Cardiac muscle cell (in vitro differentiated cells and primary cell): ENCODE measurements around the gene CCDC134. TPM values are rescaled to one million over a fixed set of nuclear protein-coding genes. Genes with fewer than 3 reads are reported as not detected.

ENCODE experiments used
- DNase-seq, 2 donors: peaks; one replicate each; pipeline versions ENCODE4 v3.0.0 to v3.0.0-alpha.2; 2010 to 2017; ENCODE audit warnings: low read depth in 1 of 2, low spot score in 1 of 2
- H3K27ac ChIP-seq: fragments of 200-600 bp; sonication (generic); 2 replicates; pipeline ENCODE4 v1.5.1; 2016
- H3K27me3 ChIP-seq: fragments of 200-600 bp; sonication (generic); 2 replicates; pipeline ENCODE4 v1.6.0; 2016; ENCODE audit warnings: control low read depth
- H3K36me3 ChIP-seq: fragments of 200-600 bp; sonication (generic); 2 replicates; pipeline ENCODE4 v1.5.1; 2016; ENCODE audit warnings: control low read depth
- H3K4me1 ChIP-seq: fragments of 200-600 bp; sonication (generic); 2 replicates; pipeline ENCODE4 v1.8.1; 2017; ENCODE audit warnings: low read depth, mild to moderate bottlenecking, mixed run types
- H3K4me3 ChIP-seq: fragments of 200-600 bp; sonication (generic); 2 replicates; pipeline ENCODE4 v1.5.1; 2016; ENCODE audit warnings: mild to moderate bottlenecking
- H3K9me3 ChIP-seq: fragments of 200-600 bp; sonication (generic); 2 replicates; pipeline ENCODE4 v1.5.1; 2017; ENCODE audit warnings: low read depth, mild to moderate bottlenecking, control low read depth
- polyA plus RNA-seq: library from polyadenylated mRNA; unstranded; fragments of >200 nt; fragmentation: Nextera tagmentation; extraction: Ambion mirVana; gene quantifications from 2 replicates; pipeline ENCODE4 v1.2.1, GENCODE V29; 2016
- total RNA-seq: library from RNA; depleted of rRNA; stranded (reverse); fragments of >200 nt; gene quantifications from 2 replicates; pipeline ENCODE4 v1.2.3, GENCODE V29; 2016
- TF ChIP-seq, protein P1 (sequence below): IDR thresholded peaks from 2 replicates; pipeline ENCODE4 v1.5.1; 2012; ENCODE audit warnings: low read depth, mild to moderate bottlenecking, low read length

The CCDC134 gene
- 14.8 and 19.3 TPM in 2 replicates for total RNA-seq
- 10.3 and 11.5 TPM in 2 replicates for polyA plus RNA-seq

DNA sequence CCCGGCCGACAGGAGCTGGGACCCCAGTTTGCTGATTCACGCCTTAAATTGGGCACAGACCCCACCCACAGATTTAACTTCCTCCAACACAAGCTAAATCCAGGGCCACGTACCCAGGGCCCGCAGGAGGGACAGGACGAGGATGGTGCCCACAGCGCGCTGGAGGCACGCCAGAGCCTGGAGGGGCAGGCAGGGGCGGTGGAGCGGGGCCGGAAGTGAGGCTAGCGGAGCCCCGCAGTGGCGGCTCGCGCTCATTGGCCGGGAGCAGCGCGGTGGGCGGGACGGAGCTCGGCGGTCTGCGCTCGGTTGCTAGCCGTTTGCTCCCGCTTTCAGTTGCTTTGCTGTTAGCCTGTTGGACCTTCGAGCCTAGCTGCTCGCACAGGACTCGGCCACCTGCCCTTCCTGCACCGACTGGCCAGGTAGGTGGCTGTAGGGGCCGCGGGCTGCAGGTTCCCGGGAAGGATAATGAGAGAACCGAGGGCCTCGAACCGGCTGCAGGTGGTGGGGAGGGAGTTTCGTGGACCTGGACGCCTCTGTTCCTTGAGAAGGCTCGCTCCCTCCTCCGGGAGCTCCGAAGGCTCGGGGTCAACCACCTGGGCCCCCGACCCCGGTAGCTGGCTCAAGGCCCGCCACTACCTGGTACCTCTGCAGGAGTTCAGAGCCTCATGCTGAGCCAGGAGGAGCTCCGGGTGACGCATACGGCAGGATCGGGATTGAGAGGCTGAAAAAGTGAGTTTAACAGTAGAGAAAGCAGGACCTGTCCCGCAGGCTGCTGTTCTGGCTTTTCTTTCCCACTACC, at the start of gene CCDC134:
CCDC134 (plus strand) TSS at position 332 of the 799 bp plus-strand sequence. CDS start 8,212 bp downstream, outside the sequence.
- H3K9me3 ChIP-seq: no peaks in the 10 kb centered on the region
- H3K36me3 ChIP-seq: no peaks in the 10 kb centered on the region
- peak within 1 kb of the TSS; percentile 62 for H3K27ac ChIP-seq
- no peaks in the 10 kb centered on the region for H3K27me3 ChIP-seq
- H3K4me3 ChIP-seq: peak within 1 kb of the TSS; percentile 52
- peak; percentile 90 to 94 for DNase-seq
- H3K4me1 ChIP-seq: peaks cover 12% of the 10 kb centered on the region
- TF ChIP-seq, protein P1, sequence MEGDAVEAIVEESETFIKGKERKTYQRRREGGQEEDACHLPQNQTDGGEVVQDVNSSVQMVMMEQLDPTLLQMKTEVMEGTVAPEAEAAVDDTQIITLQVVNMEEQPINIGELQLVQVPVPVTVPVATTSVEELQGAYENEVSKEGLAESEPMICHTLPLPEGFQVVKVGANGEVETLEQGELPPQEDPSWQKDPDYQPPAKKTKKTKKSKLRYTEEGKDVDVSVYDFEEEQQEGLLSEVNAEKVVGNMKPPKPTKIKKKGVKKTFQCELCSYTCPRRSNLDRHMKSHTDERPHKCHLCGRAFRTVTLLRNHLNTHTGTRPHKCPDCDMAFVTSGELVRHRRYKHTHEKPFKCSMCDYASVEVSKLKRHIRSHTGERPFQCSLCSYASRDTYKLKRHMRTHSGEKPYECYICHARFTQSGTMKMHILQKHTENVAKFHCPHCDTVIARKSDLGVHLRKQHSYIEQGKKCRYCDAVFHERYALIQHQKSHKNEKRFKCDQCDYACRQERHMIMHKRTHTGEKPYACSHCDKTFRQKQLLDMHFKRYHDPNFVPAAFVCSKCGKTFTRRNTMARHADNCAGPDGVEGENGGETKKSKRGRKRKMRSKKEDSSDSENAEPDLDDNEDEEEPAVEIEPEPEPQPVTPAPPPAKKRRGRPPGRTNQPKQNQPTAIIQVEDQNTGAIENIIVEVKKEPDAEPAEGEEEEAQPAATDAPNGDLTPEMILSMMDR: no peak

DNA sequence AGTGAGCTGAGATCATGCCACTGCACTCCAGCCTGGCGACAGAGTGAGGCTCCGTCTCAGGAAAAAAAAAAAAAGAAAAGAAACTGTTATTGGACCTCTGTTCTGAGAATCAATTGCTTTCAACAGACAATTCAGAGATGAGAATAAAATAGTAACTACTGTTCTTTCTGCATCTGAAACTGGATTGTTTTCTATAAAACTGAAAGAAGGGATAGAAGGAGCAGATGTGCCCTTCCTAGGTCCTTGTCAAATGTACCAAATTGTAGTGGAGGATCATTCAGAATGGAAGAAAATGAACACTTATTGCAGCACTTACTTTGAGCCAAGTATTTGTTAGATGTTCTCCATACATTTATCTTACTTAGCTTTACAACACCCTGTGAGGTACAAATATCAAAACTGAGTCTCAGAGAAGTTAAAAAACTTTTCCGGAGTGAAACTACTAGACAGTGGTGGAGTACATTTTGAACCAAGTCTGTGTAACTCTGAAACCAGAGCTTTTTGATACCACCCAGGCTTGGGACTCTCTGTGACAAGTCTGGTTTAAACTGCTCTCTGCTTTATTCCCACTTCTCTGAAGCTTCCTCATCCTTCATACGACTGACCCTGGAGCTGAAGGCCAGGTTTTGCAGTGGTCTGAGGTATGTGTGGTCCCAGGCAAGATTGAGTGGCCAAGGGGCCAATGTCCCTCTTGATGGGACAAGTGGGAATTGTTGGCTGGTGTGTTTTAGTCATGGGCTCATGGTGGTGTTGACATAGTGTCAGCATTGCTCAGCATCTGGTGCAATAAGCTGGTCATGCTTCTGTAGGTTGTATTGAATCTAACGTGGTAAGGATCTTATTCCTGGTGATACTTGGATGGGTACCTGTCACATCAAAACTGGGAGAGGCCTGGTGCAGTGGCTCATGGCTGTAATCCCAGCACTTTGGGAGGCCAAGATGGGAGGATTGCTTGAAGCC, 48.2 kb upstream of the CCDC134 start:
- Histone ChIP-seq H3K9me3 (no peaks in the 10 kb centered on the region), H3K36me3 (no peaks in the 10 kb centered on the region), H3K4me3 (no peak overlapping the region), H3K27me3 (no peaks in the 10 kb centered on the region), H3K27ac (no peak overlapping the region), H3K4me1 (no peaks in the 10 kb centered on the region)
- TF ChIP-seq, protein P1: no peak
- no peak for DNase-seq

DNA sequence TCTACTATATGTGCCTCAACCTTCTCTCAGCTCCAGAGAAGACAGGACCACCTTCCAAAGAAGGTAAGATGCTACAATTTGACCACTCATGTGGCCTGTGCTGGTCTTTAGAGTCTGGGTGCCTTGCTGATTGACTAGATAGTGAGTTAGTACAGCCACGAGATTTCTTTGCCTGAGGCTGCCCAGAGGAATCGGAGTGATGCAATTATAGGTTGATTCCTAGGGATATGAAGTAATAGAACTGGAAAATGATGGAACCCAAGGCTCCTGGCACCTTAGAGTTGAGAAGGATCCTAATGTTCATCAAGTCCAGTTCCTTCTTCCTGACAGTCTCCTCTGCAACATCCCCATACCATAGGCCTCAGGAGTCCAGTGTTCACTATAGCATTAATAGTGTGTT, 46.5 kb upstream of the CCDC134 start:
- H3K4me1 ChIP-seq: no peaks in the 10 kb centered on the region
- H3K4me3 ChIP-seq: no peak overlapping the region
- H3K27ac ChIP-seq: no peak overlapping the region
- TF ChIP-seq, protein P1: no peak
- DNase-seq: no peak
- no peaks in the 10 kb centered on the region for H3K36me3 ChIP-seq
- H3K27me3 ChIP-seq: no peaks in the 10 kb centered on the region
- no peaks in the 10 kb centered on the region for H3K9me3 ChIP-seq

DNA sequence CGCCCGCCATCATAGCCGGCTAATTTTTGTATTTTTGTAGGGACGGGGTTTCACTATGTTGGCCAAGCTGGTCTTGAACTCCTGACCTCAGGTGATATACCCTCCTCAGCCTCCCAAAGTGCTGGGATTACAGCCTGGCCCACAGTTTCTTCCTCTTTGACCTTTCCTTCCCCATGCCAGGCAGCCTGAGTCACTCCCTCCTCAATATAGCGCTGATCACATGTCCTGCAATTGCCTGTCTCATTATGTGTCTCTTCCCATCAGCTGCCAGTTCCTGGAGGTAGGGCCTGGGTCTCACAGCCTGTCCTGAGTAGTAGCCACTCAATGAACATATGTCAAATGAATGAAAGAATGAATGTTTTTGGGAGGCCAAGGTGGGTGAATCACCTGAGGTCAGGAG, 43.0 kb upstream of the CCDC134 start:
- TF ChIP-seq, protein P1: no peak
- no peaks in the 10 kb centered on the region for H3K9me3 ChIP-seq
- DNase-seq: no peak

DNA sequence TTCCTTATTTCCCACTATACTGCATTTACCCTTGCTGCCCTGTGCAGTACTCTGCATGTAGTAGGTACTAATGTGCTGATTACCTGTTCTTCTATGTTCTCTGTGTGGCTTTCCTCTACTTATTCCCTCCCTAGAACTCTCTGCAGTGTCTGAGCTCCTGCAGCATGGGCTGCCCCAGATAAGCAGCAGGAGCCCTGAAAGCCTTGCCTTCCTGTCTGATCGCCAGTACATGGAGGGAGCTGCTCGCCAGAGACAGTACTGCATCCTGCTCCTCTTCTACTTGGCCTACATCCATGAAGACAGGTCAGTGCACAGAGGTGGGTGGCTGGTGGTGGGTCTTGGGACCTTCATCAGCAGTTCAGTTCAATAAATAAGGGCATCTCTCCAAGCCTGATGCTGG, 42.2 kb upstream of the CCDC134 start:
- TF ChIP-seq, protein P1: no peak
- no peak overlapping the region for H3K27ac ChIP-seq
- no peaks in the 10 kb centered on the region for H3K36me3 ChIP-seq

More for the DNA sequence above, 43.0 kb upstream of the CCDC134 start:
- H3K36me3 ChIP-seq: no peaks in the 10 kb centered on the region
- no peaks in the 10 kb centered on the region for H3K4me1 ChIP-seq
- H3K27me3 ChIP-seq: no peaks in the 10 kb centered on the region
- no peak overlapping the region for H3K27ac ChIP-seq
- H3K4me3 ChIP-seq: no peak overlapping the region

More for the DNA sequence above, 42.2 kb upstream of the CCDC134 start:
- DNase-seq: no peak
- Histone ChIP-seq H3K9me3 (no peaks in the 10 kb centered on the region), H3K27me3 (no peaks in the 10 kb centered on the region), H3K4me1 (no peaks in the 10 kb centered on the region), H3K4me3 (no peak overlapping the region)
